Ectodermal cell (in vitro differentiated cells): ENCODE results near the gene CLDND1. TPM values are rescaled to one million over a fixed set of nuclear protein-coding genes. Genes with fewer than 3 reads are reported as not detected.
A peak's percentile ranks its signal among the peaks of the same experiment; 100 is the strongest.

Experiments
- H3K27ac ChIP-seq: 2 replicates; pipeline ENCODE4 v1.7.0; 2013; ENCODE audit warnings: mild to moderate bottlenecking, low read depth, low read length; ENCODE audit not compliant: insufficient read depth, poor library complexity, severe bottlenecking
- H3K27me3 ChIP-seq: 2 replicates; pipeline ENCODE4 v1.7.0; 2013; ENCODE audit warnings: mild to moderate bottlenecking, low read length; ENCODE audit not compliant: insufficient read depth, control insufficient read depth, poor library complexity, severe bottlenecking
- H3K36me3 ChIP-seq: one replicate; pipeline ENCODE4 v1.7.0; 2013; ENCODE audit warnings: low read length; ENCODE audit not compliant: control insufficient read depth, insufficient read depth
- H3K4me1 ChIP-seq: one replicate; pipeline ENCODE4 v1.7.0; 2013; ENCODE audit warnings: low read length; ENCODE audit not compliant: control insufficient read depth, insufficient read depth
- H3K4me3 ChIP-seq: 2 replicates; pipeline ENCODE4 v1.7.0; 2013; ENCODE audit warnings: low read depth, low read length, control low read depth; ENCODE audit not compliant: insufficient read depth
- H3K9me3 ChIP-seq: 2 replicates; pipeline ENCODE4 v1.7.0; 2013; ENCODE audit warnings: mild to moderate bottlenecking, low read length, moderate library complexity; ENCODE audit not compliant: control insufficient read depth
- WGBS, 2 experiments: methylation state at CpG; one replicate each; pipeline ENCODE4 v1.1.7; 2013; ENCODE audit warnings: missing lambda C conversion rate in 2 of 2; 5-methylcytosine and 5-hydroxymethylcytosine counted together
- polyA plus RNA-seq, 4 experiments: library from polyadenylated mRNA; stranded (reverse); fragments of 50-300 nt; gene quantifications; one replicate each; pipeline ENCODE4 v1.2.3, GENCODE V29; 2013

The CLDND1 gene
- 96.7 TPM for polyA plus RNA-seq (2013, experiment 1 of 4)
- polyA plus RNA-seq (2013, experiment 2 of 4), result 91.3 TPM
- 89.2 TPM for polyA plus RNA-seq (2013, experiment 3 of 4)
- polyA plus RNA-seq (2013, experiment 4 of 4), result 96.9 TPM

- Histone ChIP-seq H3K4me1 (peaks cover 4% of the 10 kb centered on the region), H3K27me3 (no peaks in the 10 kb centered on the region), H3K36me3 (peaks cover 9% of the 10 kb centered on the region), H3K4me3 (peak within 1 kb of the TSS; percentile 92), H3K9me3 (no peaks in the 10 kb centered on the region), H3K27ac (peak within 1 kb of the TSS; percentile 88)
- WGBS, 2 experiments, result 0% methylated on average over 62 to 63 of the region's 63 CpGs
Measured at GRCh38 chr3:98522544-98523281, at the start of gene CLDND1. TSS of gene CLDND1 (minus strand) at chr3:98522902. CDS start at chr3:98521424, 1,478 bp downstream.

- Histone ChIP-seq H3K36me3 (no peaks in the 10 kb centered on the region), H3K4me1 (no peaks in the 10 kb centered on the region), H3K4me3 (no peak overlapping the region), H3K27me3 (no peaks in the 10 kb centered on the region), H3K9me3 (no peaks in the 10 kb centered on the region), H3K27ac (no peak overlapping the region)
- WGBS, 2 experiments, result 88 to 100% methylated on average over 2 of the region's 3 CpGs
Measured at GRCh38 chr3:98568402-98568801, 45.7 kb upstream of the CLDND1 start.

GRCh38 chr3:98567666-98568270 lies 45.1 kb upstream of the CLDND1 start:
- 76 to 87% methylated on average over 2 of the region's 2 CpGs for WGBS, 2 experiments
- Histone ChIP-seq H3K9me3 (no peaks in the 10 kb centered on the region), H3K27me3 (no peaks in the 10 kb centered on the region), H3K36me3 (no peaks in the 10 kb centered on the region), H3K27ac (no peak overlapping the region), H3K4me1 (no peaks in the 10 kb centered on the region), H3K4me3 (no peak overlapping the region)

- WGBS, 2 experiments, result 91 to 92% methylated on average over 6 of the region's 6 CpGs
- no peaks in the 10 kb centered on the region for H3K36me3 ChIP-seq
- no peaks in the 10 kb centered on the region for H3K9me3 ChIP-seq
- no peaks in the 10 kb centered on the region for H3K27me3 ChIP-seq
- H3K4me1 ChIP-seq, result no peaks in the 10 kb centered on the region
- H3K4me3 ChIP-seq, result no peak overlapping the region
- H3K27ac ChIP-seq, result no peak overlapping the region
Measured at GRCh38 chr3:98565843-98566242, 43.1 kb upstream of the CLDND1 start.

- Histone ChIP-seq H3K4me3 (no peak overlapping the region), H3K27ac (no peak overlapping the region), H3K27me3 (no peaks in the 10 kb centered on the region), H3K36me3 (no peaks in the 10 kb centered on the region), H3K9me3 (no peaks in the 10 kb centered on the region), H3K4me1 (no peaks in the 10 kb centered on the region)
- WGBS, 2 experiments, result 58% methylated on average over 2 to 3 of the region's 3 CpGs
Measured at GRCh38 chr3:98565237-98565643, 42.5 kb upstream of the CLDND1 start.

- 84 to 86% methylated on average over 7 of the region's 7 CpGs for WGBS, 2 experiments
- no peaks in the 10 kb centered on the region for H3K27me3 ChIP-seq
Measured at GRCh38 chr3:98564282-98565005, 41.7 kb upstream of the CLDND1 start.

GRCh38 chr3:98563661-98564281 lies 41.1 kb upstream of the CLDND1 start:
- H3K27ac ChIP-seq, result no peak overlapping the region
- no peak overlapping the region for H3K4me3 ChIP-seq
- no peaks in the 10 kb centered on the region for H3K4me1 ChIP-seq
- H3K36me3 ChIP-seq, result no peaks in the 10 kb centered on the region
- WGBS, 2 experiments, result 90 to 98% methylated on average over 3 to 4 of the region's 4 CpGs
- H3K9me3 ChIP-seq, result no peaks in the 10 kb centered on the region
- no peaks in the 10 kb centered on the region for H3K27me3 ChIP-seq

More at GRCh38 chr3:98564282-98565005, 41.7 kb upstream of the CLDND1 start:
- Histone ChIP-seq H3K36me3 (no peaks in the 10 kb centered on the region), H3K27ac (no peak overlapping the region), H3K4me1 (no peaks in the 10 kb centered on the region), H3K9me3 (no peaks in the 10 kb centered on the region), H3K4me3 (no peak overlapping the region)

GRCh38 chr3:98561727-98562521 lies 39.2 kb upstream of the CLDND1 start:
- no peaks in the 10 kb centered on the region for H3K27me3 ChIP-seq
- no peak overlapping the region for H3K27ac ChIP-seq
- no peaks in the 10 kb centered on the region for H3K9me3 ChIP-seq
- no peaks in the 10 kb centered on the region for H3K4me1 ChIP-seq
- no peak overlapping the region for H3K4me3 ChIP-seq
- no peaks in the 10 kb centered on the region for H3K36me3 ChIP-seq
- 90 to 94% methylated on average over 3 to 4 of the region's 5 CpGs for WGBS, 2 experiments

- no peaks in the 10 kb centered on the region for H3K36me3 ChIP-seq
- no peaks in the 10 kb centered on the region for H3K4me1 ChIP-seq
- H3K27me3 ChIP-seq, result no peaks in the 10 kb centered on the region
- no peak overlapping the region for H3K4me3 ChIP-seq
- H3K9me3 ChIP-seq, result no peaks in the 10 kb centered on the region
- WGBS, 2 experiments, result 99 to 100% methylated on average over 2 of the region's 2 CpGs
- H3K27ac ChIP-seq, result no peak overlapping the region
Measured at GRCh38 chr3:98560911-98561310, 38.2 kb upstream of the CLDND1 start.
